ENCODE measurements around the gene ABHD1.

DNA sequence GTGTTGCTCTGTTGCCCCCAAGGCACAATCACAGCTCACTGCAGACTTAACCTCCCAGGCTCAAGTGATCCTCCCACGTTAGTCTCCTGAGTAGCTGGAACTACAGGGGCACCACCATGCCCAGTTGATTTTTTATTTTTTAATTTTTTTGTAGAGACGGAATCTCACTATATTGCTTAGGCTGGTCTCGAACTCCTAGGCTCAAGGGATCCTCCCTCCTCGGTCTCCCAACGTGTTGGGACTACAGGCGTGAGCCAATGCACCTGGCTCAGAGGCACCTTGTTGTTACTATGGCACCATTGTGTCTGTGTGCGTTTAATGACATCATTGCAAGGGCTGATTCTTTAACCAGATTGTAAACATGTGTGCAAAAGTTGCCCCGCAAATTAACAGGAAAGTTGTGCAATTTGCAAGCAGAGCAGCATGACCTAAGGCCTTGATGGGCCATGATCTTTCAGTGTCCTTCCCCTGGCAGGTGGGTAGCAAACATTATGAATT is 47.8 kb downstream of the ABHD1 start:
- TF ChIP-seq, protein P1, sequence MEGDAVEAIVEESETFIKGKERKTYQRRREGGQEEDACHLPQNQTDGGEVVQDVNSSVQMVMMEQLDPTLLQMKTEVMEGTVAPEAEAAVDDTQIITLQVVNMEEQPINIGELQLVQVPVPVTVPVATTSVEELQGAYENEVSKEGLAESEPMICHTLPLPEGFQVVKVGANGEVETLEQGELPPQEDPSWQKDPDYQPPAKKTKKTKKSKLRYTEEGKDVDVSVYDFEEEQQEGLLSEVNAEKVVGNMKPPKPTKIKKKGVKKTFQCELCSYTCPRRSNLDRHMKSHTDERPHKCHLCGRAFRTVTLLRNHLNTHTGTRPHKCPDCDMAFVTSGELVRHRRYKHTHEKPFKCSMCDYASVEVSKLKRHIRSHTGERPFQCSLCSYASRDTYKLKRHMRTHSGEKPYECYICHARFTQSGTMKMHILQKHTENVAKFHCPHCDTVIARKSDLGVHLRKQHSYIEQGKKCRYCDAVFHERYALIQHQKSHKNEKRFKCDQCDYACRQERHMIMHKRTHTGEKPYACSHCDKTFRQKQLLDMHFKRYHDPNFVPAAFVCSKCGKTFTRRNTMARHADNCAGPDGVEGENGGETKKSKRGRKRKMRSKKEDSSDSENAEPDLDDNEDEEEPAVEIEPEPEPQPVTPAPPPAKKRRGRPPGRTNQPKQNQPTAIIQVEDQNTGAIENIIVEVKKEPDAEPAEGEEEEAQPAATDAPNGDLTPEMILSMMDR (IDR thresholded peaks at IDR 0.05): no peak
- TF ChIP-seq POLR2AphosphoS5 (IDR thresholded peaks at IDR 0.05) (no peak), POLR2A (IDR thresholded peaks at IDR 0.05) (no peak)

Data from prostate gland (tissue), 2 donors.